ENCODE data around the gene MSLN.
A peak's percentile ranks its signal among the peaks of the same experiment; 100 is the strongest.

MSLN gene

GRCh38 chr16:745739-746138, 14.8 kb upstream of the MSLN start:
- ChIA-PET POLR2A (no interaction called here), CTCF (interaction anchor here (1.0 to 1.4 kb wide), 3 partner anchors 10 to 357 kb away, joined by 3 to 4 read pairs (median 3); no protein-coding TSS in a partner anchor)
- peak; percentile 71 for DNase-seq (ENCODE audit: extremely low spot score)
- TF ChIP-seq CTCF (IDR thresholded peaks at IDR 0.05; ENCODE audit: control extremely low read depth, extremely low read depth, low read depth, missing control alignments) = peak; percentile 44

GRCh38 chr16:746637-747036, 13.9 kb upstream of the MSLN start:
- POLR2A ChIA-PET = no interaction called here
- CTCF ChIA-PET = no interaction called here
- TF ChIP-seq CTCF (IDR thresholded peaks at IDR 0.05; ENCODE audit: control extremely low read depth, extremely low read depth, low read depth, missing control alignments) = no peak
- DNase-seq (ENCODE audit: extremely low spot score) = no peak

GRCh38 chr16:747978-748746, 12.4 kb upstream of the MSLN start:
- CTCF ChIA-PET = no interaction called here
- no peak for TF ChIP-seq CTCF (IDR thresholded peaks at IDR 0.05; ENCODE audit: control extremely low read depth, extremely low read depth, low read depth, missing control alignments)
- DNase-seq (ENCODE audit: extremely low spot score) = no peak
- POLR2A ChIA-PET = no interaction called here

- ChIA-PET POLR2A (no interaction called here), CTCF (interaction anchor here (1.7 to 1.8 kb wide), 2 partner anchors 11 to 37 kb away, joined by 4 to 5 read pairs; partner anchors contain the start of gene MSLN)
- DNase-seq (ENCODE audit: extremely low spot score) = no peak
- TF ChIP-seq CTCF (IDR thresholded peaks at IDR 0.05; ENCODE audit: control extremely low read depth, extremely low read depth, low read depth, missing control alignments) = no peak
Measured at GRCh38 chr16:749010-749409, 11.5 kb upstream of the MSLN start.

GRCh38 chr16:750485-750884, 10.0 kb upstream of the MSLN start:
- no peak for DNase-seq (ENCODE audit: extremely low spot score)
- ChIA-PET CTCF (interaction anchor here (0.9 to 2.1 kb wide), 5 partner anchors 10 to 307 kb away, joined by 3 to 8 read pairs (median 4); partner anchors contain the start of genes CIAO3 and MSLN), POLR2A (no interaction called here)
- no peak for TF ChIP-seq CTCF (IDR thresholded peaks at IDR 0.05; ENCODE audit: control extremely low read depth, extremely low read depth, low read depth, missing control alignments)

- TF ChIP-seq CTCF (IDR thresholded peaks at IDR 0.05; ENCODE audit: control extremely low read depth, extremely low read depth, low read depth, missing control alignments) = no peak
- POLR2A ChIA-PET = no interaction called here
- DNase-seq (ENCODE audit: extremely low spot score) = no peak
Measured at GRCh38 chr16:751152-752006, 9.2 kb upstream of the MSLN start.

More at GRCh38 chr16:751152-752006, 9.2 kb upstream of the MSLN start:
- CTCF ChIA-PET = interaction anchor here (0.9 to 2.1 kb wide), 3 partner anchors 11 to 306 kb away, joined by 3 to 8 read pairs (median 3); partner anchors contain the start of gene CIAO3
